Measurements from ENCODE around the gene TPI1.

- TF ChIP-seq, protein P1, sequence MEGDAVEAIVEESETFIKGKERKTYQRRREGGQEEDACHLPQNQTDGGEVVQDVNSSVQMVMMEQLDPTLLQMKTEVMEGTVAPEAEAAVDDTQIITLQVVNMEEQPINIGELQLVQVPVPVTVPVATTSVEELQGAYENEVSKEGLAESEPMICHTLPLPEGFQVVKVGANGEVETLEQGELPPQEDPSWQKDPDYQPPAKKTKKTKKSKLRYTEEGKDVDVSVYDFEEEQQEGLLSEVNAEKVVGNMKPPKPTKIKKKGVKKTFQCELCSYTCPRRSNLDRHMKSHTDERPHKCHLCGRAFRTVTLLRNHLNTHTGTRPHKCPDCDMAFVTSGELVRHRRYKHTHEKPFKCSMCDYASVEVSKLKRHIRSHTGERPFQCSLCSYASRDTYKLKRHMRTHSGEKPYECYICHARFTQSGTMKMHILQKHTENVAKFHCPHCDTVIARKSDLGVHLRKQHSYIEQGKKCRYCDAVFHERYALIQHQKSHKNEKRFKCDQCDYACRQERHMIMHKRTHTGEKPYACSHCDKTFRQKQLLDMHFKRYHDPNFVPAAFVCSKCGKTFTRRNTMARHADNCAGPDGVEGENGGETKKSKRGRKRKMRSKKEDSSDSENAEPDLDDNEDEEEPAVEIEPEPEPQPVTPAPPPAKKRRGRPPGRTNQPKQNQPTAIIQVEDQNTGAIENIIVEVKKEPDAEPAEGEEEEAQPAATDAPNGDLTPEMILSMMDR (IDR thresholded peaks at IDR 0.05; ENCODE audit: insufficient read depth, low read depth, low read length), result no peak
- no peak for TF ChIP-seq EZH2 (IDR thresholded peaks at IDR 0.05; ENCODE audit: insufficient read depth, low read length)
These were observed 15.2 kb upstream of the TPI1 start, which contains the start of gene USP5 for GRCh38 chr12:6851921-6852650.

Data from astrocyte (in vitro differentiated cells and primary cell).